K562 (cell line): ENCODE measurements around the gene FAM83B. TPM values are rescaled to one million over a fixed set of nuclear protein-coding genes. Genes with fewer than 3 reads are reported as not detected.

Source experiments
- ATAC-seq: fragments of 200-7000 bp; cut with Tn5 transposase; 3 replicates; pipeline ENCODE4 v1.9.1; 2020; ENCODE audit warnings: moderate library complexity
- BruUV-seq: library from RNA; stranded (reverse); fragments of 400-500 nt; replicated peaks from 2 replicates; lab custom pipeline; 2021; lab: Mats Ljungman, UMichigan
- CTCF ChIA-PET: fragments of 300-600 bp; formaldehyde crosslinking; extraction: SDS; loops from one replicate; lab custom pipeline; 2021; ENCODE audit warnings: low intra/inter-chr PET ratio; lab: Yijun Ruan, JAX
- POLR2A ChIA-PET: fragments of 300-600, 350-650 bp; sonication (Branson Sonifier 250); formaldehyde crosslinking; extraction: SDS; loops from one replicate; lab custom pipeline; 2021; ENCODE audit warnings: antibody characterized with exemption, inconsistent platforms; lab: Yijun Ruan, JAX
- DNase-seq, 4 experiments: peaks; one replicate each; pipeline versions ENCODE4 v3.0.0 to v3.0.0-alpha.2; 2011 to 2018; ENCODE audit warnings: low spot score in 3 of 4, mixed read lengths in 3 of 4; ENCODE audit errors: extremely low read depth in 1 of 4
- FAIRE-seq: peaks from 2 replicates; lab custom pipeline; 2011; peaks lifted over from hg19 to GRCh38; lab: Jason Lieb, UNC
- H2AFZ ChIP-seq: 2 replicates; pipeline ENCODE4 v1.6.0; 2011; ENCODE audit warnings: low read depth, low read length, control low read depth, inconsistent platforms
- H3K27ac ChIP-seq: fragments of 200-600 bp; 3 replicates; pipeline ENCODE4 v1.8.0; 2011; ENCODE audit warnings: low read depth, mild to moderate bottlenecking, control low read depth, inconsistent platforms, low read length, moderate library complexity, mixed read lengths; ENCODE audit errors: extremely low read depth
- H3K27me3 ChIP-seq, 2 experiments: fragments of 300-600 bp in 1 of 2; 2 replicates in 1 of 2; 3 replicates in 1 of 2; pipeline versions ENCODE4 v1.6.0 to v1.8.0; 2011; ENCODE audit warnings: inconsistent platforms in 2 of 2, low read length in 2 of 2, mild to moderate bottlenecking in 1 of 2, mixed read lengths in 1 of 2, moderate library complexity in 1 of 2; ENCODE audit not compliant: control insufficient read depth in 2 of 2, insufficient read depth in 2 of 2
- H3K36me3 ChIP-seq: fragments of 300-600 bp; 3 replicates; pipeline ENCODE4 v1.8.0; 2011; ENCODE audit warnings: mild to moderate bottlenecking, low read length, inconsistent platforms; ENCODE audit not compliant: control insufficient read depth, insufficient read depth
- H3K4me1 ChIP-seq, 2 experiments: fragments of 200-600 bp in 1 of 2; replicated peaks in 1 of 2; 2 replicates in 1 of 2; 3 replicates in 1 of 2; pipeline versions ENCODE4 v1.5.1 to v1.8.0; 2011; ENCODE audit warnings: inconsistent platforms in 2 of 2, low read length in 2 of 2, mild to moderate bottlenecking in 1 of 2, mixed read lengths in 1 of 2, moderate library complexity in 1 of 2; ENCODE audit not compliant: control insufficient read depth in 2 of 2, insufficient read depth in 2 of 2
- H3K4me2 ChIP-seq: 2 replicates; pipeline ENCODE4 v1.6.1; 2011; ENCODE audit warnings: low read length, control low read depth, inconsistent platforms, mixed read lengths; ENCODE audit not compliant: insufficient read depth
- H3K4me3 ChIP-seq: fragments of 200-600 bp; sonication (generic), shearing (Covaris generic); 2 replicates; pipeline ENCODE4 v1.5.1; 2016; ENCODE audit warnings: control low read depth, inconsistent platforms
- H3K79me2 ChIP-seq: fragments of 200-600 bp; 3 replicates; pipeline ENCODE4 v1.8.0; 2011; ENCODE audit warnings: low read length, inconsistent platforms; ENCODE audit not compliant: control insufficient read depth, insufficient read depth
- H3K9ac ChIP-seq, 2 experiments: 2 replicates each; pipeline versions ENCODE4 v1.6.0 to v1.6.1; 2011; ENCODE audit warnings: low read depth in 2 of 2, low read length in 2 of 2, control low read depth in 1 of 2, inconsistent platforms in 1 of 2, mild to moderate bottlenecking in 1 of 2, mixed read lengths in 1 of 2; ENCODE audit not compliant: insufficient read depth in 1 of 2
- H3K9me1 ChIP-seq: one replicate; pipeline ENCODE4 v1.6.0; 2011; ENCODE audit warnings: inconsistent platforms, mild to moderate bottlenecking, low read length, moderate library complexity; ENCODE audit not compliant: control insufficient read depth, insufficient read depth
- H3K9me3 ChIP-seq: replicated peaks from 2 replicates; pipeline ENCODE4 v1.5.1; 2011; ENCODE audit warnings: low read depth, low read length, inconsistent platforms; ENCODE audit not compliant: control insufficient read depth, insufficient read depth
- H4K20me1 ChIP-seq: replicated peaks from 2 replicates; pipeline ENCODE4 v1.6.1; 2011; ENCODE audit warnings: low read length, inconsistent platforms, mixed read lengths; ENCODE audit not compliant: control insufficient read depth, insufficient read depth
- DDX20 ChIP-seq: fragments of 450-650 bp; IDR thresholded peaks from 2 replicates; pipeline ENCODE4 v1.6.1; 2016; ENCODE audit warnings: missing genetic modification characterization, low read depth, mild to moderate bottlenecking, missing compliant biosample characterization, moderate library complexity
- GABPB1 ChIP-seq: sonication (generic); formaldehyde crosslinking; IDR thresholded peaks from 2 replicates; pipeline ENCODE4 v1.8.0; 2022; ENCODE audit warnings: mild to moderate bottlenecking, missing genetic modification reagents
- HMGXB4 ChIP-seq: sonication (generic); formaldehyde crosslinking; IDR thresholded peaks from 2 replicates; pipeline ENCODE4 v1.8.1; 2023; ENCODE audit warnings: mild to moderate bottlenecking, missing genetic modification reagents
- NKRF ChIP-seq: fragments of 450-650 bp; IDR thresholded peaks from 2 replicates; pipeline ENCODE4 v1.6.1; 2016; ENCODE audit warnings: borderline replicate concordance
- XRCC4 ChIP-seq: IDR thresholded peaks from one replicate; pipeline ENCODE4 v1.6.1; 2011; ENCODE audit not compliant: insufficient read depth, insufficient read length; ENCODE audit errors: extremely low read depth
- ZNF174 ChIP-seq: fragments of 250-450 bp; sonication (Bioruptor Pico); IDR thresholded peaks from 2 replicates; pipeline ENCODE4 v1.4.0; 2020; ENCODE audit warnings: mild to moderate bottlenecking
- ZNF445 ChIP-seq: fragments of 250-450 bp; sonication (Bioruptor Pico); IDR thresholded peaks from 2 replicates; pipeline ENCODE4 v1.4.0; 2020; ENCODE audit warnings: low read depth, mild to moderate bottlenecking, moderate library complexity
- ZNF717 ChIP-seq: fragments of 250-450 bp; sonication (Bioruptor Pico); IDR thresholded peaks from 2 replicates; pipeline ENCODE4 v1.5.0; 2021
- WGBS: fragments of 100-300 bp; shearing (Covaris generic); methylation state at CpG from one replicate; pipeline ENCODE4 v1.1.6; 2016; ENCODE audit warnings: low coverage, mixed read lengths; ENCODE audit not compliant: insufficient coverage; ENCODE audit errors: missing lambda C conversion rate; 5-methylcytosine and 5-hydroxymethylcytosine counted together
- in situ Hi-C: fragments of 300-500 bp; cut with MboI; formaldehyde crosslinking; loops from 4 replicates; pipeline ENCODE4 v1.15.0; 2018; ENCODE audit warnings: inconsistent platforms, mixed read lengths
- intact Hi-C: fragments of 100-400 bp; cut with micrococcal nuclease; formaldehyde crosslinking; loops from 2 replicates; pipeline ENCODE4 v1.14.2; 2022
- polyA plus RNA-seq, 8 experiments: library from polyadenylated mRNA; depleted of rRNA in 4 of 8; stranded (reverse) in 5 of 8; unstranded in 3 of 8; fragments of >200 nt; fragmentation: Nextera tagmentation in 2 of 8; fragmentation: Illumina TruSeq in 1 of 8; extraction: Ambion mirVana in 2 of 8; extraction: Trizol in 1 of 8; gene quantifications; 2 replicates each; pipeline versions ENCODE4 v1.2.1 to v1.2.3, GENCODE V29; 2011 to 2014; ENCODE audit warnings: inconsistent platforms in 1 of 8, missing spikeins in 1 of 8
- total RNA-seq, 7 experiments: library from RNA; depleted of rRNA in 6 of 7; stranded (reverse); fragments of >200 nt in 6 of 7; fragmentation: Illumina TruSeq in 2 of 7; extraction: Trizol in 2 of 7; gene quantifications; 2 replicates each; pipeline versions ENCODE4 v1.2.1 to v1.2.3, GENCODE V29; 2011 to 2021; ENCODE audit warnings: low replicate concordance in 1 of 7
- TF ChIP-seq, protein P1 (sequence below), 2 experiments: fragments of 200-800 bp in 1 of 2; sonication (Bioruptor generic) in 1 of 2; sonication (generic) in 1 of 2; formaldehyde crosslinking in 1 of 2; IDR thresholded peaks in 1 of 2; conservative IDR thresholded peaks in 1 of 2; 2 replicates each; pipeline versions ENCODE4 v1.5.0 to v1.6.1; 2016 to 2020; ENCODE audit warnings: missing compliant biosample characterization in 1 of 2, missing genetic modification characterization in 1 of 2, missing genetic modification reagents in 1 of 2
- TF ChIP-seq, protein P2 (sequence below): IDR thresholded peaks from 3 replicates; pipeline ENCODE4 v1.6.1; 2011; ENCODE audit warnings: borderline replicate concordance, mild to moderate bottlenecking, moderate library complexity; ENCODE audit not compliant: insufficient read length; ENCODE audit errors: extremely low read depth

Gene FAM83B
- total and polyA plus RNA-seq, 9 of the 15 experiments (the other 6 are each of a cell fraction or from before 2014, with no cell fraction given): not detected

- no peak overlapping the region for H3K9ac ChIP-seq
- ATAC-seq (no peak), DNase-seq (no peak), FAIRE-seq (no peak)
- no peaks in the 10 kb centered on the region for H3K36me3 ChIP-seq
- no peaks in the 10 kb centered on the region for H4K20me1 ChIP-seq
- ChIA-PET POLR2A (no interaction called here), CTCF (no interaction called here)
- no peak overlapping the region for H2AFZ ChIP-seq
- 0% methylated on average over 6 of the region's 6 CpGs for WGBS
- TF ChIP-seq, protein P1, sequence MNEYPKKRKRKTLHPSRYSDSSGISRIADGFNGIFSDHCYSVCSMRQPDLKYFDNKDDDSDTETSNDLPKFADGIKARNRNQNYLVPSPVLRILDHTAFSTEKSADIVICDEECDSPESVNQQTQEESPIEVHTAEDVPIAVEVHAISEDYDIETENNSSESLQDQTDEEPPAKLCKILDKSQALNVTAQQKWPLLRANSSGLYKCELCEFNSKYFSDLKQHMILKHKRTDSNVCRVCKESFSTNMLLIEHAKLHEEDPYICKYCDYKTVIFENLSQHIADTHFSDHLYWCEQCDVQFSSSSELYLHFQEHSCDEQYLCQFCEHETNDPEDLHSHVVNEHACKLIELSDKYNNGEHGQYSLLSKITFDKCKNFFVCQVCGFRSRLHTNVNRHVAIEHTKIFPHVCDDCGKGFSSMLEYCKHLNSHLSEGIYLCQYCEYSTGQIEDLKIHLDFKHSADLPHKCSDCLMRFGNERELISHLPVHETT (CRISPR knock-in tag; conservative IDR thresholded peaks at IDR 0.05 in 1 of 2, IDR thresholded peaks at IDR 0.05 in 1 of 2): no peak
- TF ChIP-seq GABPB1 (CRISPR knock-in tag) (no peak), ZNF445 (CRISPR knock-in tag) (no peak), ZNF717 (CRISPR knock-in tag) (no peak), HMGXB4 (CRISPR knock-in tag) (no peak), NKRF (no peak), ZNF174 (CRISPR knock-in tag) (no peak), DDX20 (tag) (no peak), XRCC4 (no peak)
- TF ChIP-seq, protein P2, sequence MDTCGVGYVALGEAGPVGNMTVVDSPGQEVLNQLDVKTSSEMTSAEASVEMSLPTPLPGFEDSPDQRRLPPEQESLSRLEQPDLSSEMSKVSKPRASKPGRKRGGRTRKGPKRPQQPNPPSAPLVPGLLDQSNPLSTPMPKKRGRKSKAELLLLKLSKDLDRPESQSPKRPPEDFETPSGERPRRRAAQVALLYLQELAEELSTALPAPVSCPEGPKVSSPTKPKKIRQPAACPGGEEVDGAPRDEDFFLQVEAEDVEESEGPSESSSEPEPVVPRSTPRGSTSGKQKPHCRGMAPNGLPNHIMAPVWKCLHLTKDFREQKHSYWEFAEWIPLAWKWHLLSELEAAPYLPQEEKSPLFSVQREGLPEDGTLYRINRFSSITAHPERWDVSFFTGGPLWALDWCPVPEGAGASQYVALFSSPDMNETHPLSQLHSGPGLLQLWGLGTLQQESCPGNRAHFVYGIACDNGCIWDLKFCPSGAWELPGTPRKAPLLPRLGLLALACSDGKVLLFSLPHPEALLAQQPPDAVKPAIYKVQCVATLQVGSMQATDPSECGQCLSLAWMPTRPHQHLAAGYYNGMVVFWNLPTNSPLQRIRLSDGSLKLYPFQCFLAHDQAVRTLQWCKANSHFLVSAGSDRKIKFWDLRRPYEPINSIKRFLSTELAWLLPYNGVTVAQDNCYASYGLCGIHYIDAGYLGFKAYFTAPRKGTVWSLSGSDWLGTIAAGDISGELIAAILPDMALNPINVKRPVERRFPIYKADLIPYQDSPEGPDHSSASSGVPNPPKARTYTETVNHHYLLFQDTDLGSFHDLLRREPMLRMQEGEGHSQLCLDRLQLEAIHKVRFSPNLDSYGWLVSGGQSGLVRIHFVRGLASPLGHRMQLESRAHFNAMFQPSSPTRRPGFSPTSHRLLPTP: no peak
- H3K4me2 ChIP-seq: no peak overlapping the region
- no peaks in the 10 kb centered on the region for H3K9me3 ChIP-seq
- H3K27ac ChIP-seq: no peak overlapping the region
- no peak overlapping the region for H3K4me3 ChIP-seq
- in situ Hi-C loops (no loop called here), intact Hi-C loops (no loop called here)
- no peaks in the 10 kb centered on the region for H3K79me2 ChIP-seq
- no TSS peak for BruUV-seq
- H3K4me1 ChIP-seq: no peaks in the 10 kb centered on the region
- H3K27me3 ChIP-seq: no peaks in the 10 kb centered on the region
- H3K9me1 ChIP-seq: no peaks in the 10 kb centered on the region
Observed at GRCh38 chr6:54910431-54910884, 63.9 kb downstream of the FAM83B start.
